ENCODE results near the gene GAS5. TPM values are rescaled to one million over a fixed set of nuclear protein-coding genes. Genes with fewer than 3 reads are reported as not detected.

The GAS5 gene
- total RNA-seq (2014; rRNA removed; shearing (Covaris generic)) (979 and 1,111 TPM in 2 replicates), polyA plus RNA-seq (2016; fragmentation: Nextera tagmentation; extraction: Ambion mirVana) (992 and 1,077 TPM in 2 replicates)
- long read RNA-seq, transcript GAS5-218 (11 exons, 565 nt), result minor isoform, 6 of 606 reads
- long read RNA-seq, transcript GAS5-201 (10 exons, 979 nt), result minor isoform, 8 of 606 reads
- long read RNA-seq, transcript GAS5-221 (12 exons, 632 nt), result major isoform, 282 of 606 reads
- long read RNA-seq, partial matches to known transcripts, result 21 of 606 reads
- long read RNA-seq, other reads (novel, unspliced or antisense), result 285 of 606 reads

DNA sequence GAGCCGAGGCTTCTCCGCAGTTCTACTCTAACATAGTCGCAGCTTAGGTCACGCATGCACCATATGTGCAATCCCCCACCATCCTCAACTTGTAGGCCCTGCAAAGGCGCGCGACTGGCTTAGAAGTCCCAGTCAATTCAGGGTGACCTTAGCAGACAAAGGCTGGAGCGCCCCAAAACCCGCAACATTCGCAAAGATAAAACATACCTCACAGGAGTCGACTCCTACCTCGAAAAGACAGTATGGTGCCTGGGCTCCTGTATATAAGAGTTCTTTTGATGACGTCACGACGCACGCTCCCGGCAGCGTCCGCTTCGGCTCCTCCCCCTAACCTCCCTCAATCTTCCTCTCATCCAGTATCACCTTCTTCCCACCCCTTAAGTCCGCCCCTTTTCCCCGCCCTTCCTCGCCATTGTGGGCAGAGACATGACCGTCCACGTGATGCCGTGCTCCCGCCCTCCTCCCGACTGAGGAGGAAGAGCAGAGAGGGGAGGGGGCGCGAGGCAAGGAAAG lies at the start of gene GAS5:
TSS of gene GAS5 (minus strand) at position 237 of the 513 bp plus-strand sequence.
- peaks cover 68% of the 10 kb centered on the region for H3K36me3 Mint-ChIP-seq (ENCODE audit: low read depth)
- Histone ChIP-seq H2AFZ (peak within 1 kb of the TSS; percentile 92), H3K9me2 (ENCODE audit: insufficient read depth) (no peaks in the 10 kb centered on the region), H3F3A (replicated peaks; ENCODE audit: low read depth) (peaks cover 56% of the 10 kb centered on the region), H3K79me2 (replicated peaks; ENCODE audit: insufficient read depth) (peaks cover 67% of the 10 kb centered on the region), H3K27ac (ENCODE audit: low read depth) (peak within 1 kb of the TSS; percentile 98), H3K27me3 (ENCODE audit: insufficient read depth) (no peaks in the 10 kb centered on the region), H4K20me1 (replicated peaks; ENCODE audit: insufficient read depth) (peaks cover 16% of the 10 kb centered on the region), H3K4me3 (peak within 1 kb of the TSS; percentile 90), H3K4me1 (ENCODE audit: insufficient read depth) (peaks cover 35% of the 10 kb centered on the region), H3K36me3 (ENCODE audit: insufficient read depth) (peaks cover 42% of the 10 kb centered on the region), H3K4me2 (peak within 1 kb of the TSS; percentile 97)
- ATAC-seq (peak; percentile 81), DNase-seq (ENCODE audit: low spot score) (peak; percentile 100)
- H3K4me1 Mint-ChIP-seq, result peaks cover 43% of the 10 kb centered on the region
- TF ChIP-seq, protein P1, sequence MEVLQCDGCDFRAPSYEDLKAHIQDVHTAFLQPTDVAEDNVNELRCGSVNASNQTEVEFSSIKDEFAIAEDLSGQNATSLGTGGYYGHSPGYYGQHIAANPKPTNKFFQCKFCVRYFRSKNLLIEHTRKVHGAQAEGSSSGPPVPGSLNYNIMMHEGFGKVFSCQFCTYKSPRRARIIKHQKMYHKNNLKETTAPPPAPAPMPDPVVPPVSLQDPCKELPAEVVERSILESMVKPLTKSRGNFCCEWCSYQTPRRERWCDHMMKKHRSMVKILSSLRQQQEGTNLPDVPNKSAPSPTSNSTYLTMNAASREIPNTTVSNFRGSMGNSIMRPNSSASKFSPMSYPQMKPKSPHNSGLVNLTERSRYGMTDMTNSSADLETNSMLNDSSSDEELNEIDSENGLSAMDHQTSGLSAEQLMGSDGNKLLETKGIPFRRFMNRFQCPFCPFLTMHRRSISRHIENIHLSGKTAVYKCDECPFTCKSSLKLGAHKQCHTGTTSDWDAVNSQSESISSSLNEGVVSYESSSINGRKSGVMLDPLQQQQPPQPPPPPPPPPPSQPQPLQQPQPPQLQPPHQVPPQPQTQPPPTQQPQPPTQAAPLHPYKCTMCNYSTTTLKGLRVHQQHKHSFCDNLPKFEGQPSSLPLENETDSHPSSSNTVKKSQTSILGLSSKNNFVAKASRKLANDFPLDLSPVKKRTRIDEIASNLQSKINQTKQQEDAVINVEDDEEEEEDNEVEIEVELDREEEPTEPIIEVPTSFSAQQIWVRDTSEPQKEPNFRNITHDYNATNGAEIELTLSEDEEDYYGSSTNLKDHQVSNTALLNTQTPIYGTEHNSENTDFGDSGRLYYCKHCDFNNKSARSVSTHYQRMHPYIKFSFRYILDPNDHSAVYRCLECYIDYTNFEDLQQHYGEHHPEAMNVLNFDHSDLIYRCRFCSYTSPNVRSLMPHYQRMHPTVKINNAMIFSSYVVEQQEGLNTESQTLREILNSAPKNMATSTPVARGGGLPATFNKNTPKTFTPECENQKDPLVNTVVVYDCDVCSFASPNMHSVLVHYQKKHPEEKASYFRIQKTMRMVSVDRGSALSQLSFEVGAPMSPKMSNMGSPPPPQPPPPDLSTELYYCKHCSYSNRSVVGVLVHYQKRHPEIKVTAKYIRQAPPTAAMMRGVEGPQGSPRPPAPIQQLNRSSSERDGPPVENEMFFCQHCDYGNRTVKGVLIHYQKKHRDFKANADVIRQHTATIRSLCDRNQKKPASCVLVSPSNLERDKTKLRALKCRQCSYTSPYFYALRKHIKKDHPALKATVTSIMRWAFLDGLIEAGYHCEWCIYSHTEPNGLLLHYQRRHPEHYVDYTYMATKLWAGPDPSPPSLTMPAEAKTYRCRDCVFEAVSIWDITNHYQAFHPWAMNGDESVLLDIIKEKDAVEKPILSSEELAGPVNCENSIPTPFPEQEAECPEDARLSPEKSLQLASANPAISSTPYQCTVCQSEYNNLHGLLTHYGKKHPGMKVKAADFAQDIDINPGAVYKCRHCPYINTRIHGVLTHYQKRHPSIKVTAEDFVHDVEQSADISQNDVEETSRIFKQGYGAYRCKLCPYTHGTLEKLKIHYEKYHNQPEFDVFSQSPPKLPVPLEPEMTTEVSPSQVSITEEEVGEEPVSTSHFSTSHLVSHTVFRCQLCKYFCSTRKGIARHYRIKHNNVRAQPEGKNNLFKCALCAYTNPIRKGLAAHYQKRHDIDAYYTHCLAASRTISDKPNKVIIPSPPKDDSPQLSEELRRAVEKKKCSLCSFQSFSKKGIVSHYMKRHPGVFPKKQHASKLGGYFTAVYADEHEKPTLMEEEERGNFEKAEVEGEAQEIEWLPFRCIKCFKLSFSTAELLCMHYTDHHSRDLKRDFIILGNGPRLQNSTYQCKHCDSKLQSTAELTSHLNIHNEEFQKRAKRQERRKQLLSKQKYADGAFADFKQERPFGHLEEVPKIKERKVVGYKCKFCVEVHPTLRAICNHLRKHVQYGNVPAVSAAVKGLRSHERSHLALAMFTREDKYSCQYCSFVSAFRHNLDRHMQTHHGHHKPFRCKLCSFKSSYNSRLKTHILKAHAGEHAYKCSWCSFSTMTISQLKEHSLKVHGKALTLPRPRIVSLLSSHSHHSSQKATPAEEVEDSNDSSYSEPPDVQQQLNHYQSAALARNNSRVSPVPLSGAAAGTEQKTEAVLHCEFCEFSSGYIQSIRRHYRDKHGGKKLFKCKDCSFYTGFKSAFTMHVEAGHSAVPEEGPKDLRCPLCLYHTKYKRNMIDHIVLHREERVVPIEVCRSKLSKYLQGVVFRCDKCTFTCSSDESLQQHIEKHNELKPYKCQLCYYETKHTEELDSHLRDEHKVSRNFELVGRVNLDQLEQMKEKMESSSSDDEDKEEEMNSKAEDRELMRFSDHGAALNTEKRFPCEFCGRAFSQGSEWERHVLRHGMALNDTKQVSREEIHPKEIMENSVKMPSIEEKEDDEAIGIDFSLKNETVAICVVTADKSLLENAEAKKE (CRISPR knock-in tag; IDR thresholded peaks at IDR 0.05), result no peak
- TF ChIP-seq CREB1 (CRISPR knock-in tag; IDR thresholded peaks at IDR 0.05; ENCODE audit: low read depth), result peak; percentile 100
- peak; percentile 100 for TF ChIP-seq POLR2AphosphoS5 (IDR thresholded peaks at IDR 0.05; ENCODE audit: low read depth)
- no peak for TF ChIP-seq NANOG (IDR thresholded peaks at IDR 0.05; ENCODE audit: borderline replicate concordance)
- TF ChIP-seq ZNF331 (CRISPR knock-in tag; IDR thresholded peaks at IDR 0.05; ENCODE audit: low read depth), result no peak
- peak; percentile 83; the same call in 1 of the 2 replicates for TF ChIP-seq ZNF114 (CRISPR knock-in tag; IDR thresholded peaks at IDR 0.05)
- TF ChIP-seq JUNB (IDR thresholded peaks at IDR 0.05; ENCODE audit: unreplicated experiment), result no peak
- TF ChIP-seq, protein P2, sequence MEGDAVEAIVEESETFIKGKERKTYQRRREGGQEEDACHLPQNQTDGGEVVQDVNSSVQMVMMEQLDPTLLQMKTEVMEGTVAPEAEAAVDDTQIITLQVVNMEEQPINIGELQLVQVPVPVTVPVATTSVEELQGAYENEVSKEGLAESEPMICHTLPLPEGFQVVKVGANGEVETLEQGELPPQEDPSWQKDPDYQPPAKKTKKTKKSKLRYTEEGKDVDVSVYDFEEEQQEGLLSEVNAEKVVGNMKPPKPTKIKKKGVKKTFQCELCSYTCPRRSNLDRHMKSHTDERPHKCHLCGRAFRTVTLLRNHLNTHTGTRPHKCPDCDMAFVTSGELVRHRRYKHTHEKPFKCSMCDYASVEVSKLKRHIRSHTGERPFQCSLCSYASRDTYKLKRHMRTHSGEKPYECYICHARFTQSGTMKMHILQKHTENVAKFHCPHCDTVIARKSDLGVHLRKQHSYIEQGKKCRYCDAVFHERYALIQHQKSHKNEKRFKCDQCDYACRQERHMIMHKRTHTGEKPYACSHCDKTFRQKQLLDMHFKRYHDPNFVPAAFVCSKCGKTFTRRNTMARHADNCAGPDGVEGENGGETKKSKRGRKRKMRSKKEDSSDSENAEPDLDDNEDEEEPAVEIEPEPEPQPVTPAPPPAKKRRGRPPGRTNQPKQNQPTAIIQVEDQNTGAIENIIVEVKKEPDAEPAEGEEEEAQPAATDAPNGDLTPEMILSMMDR (conservative IDR thresholded peaks at IDR 0.05; ENCODE audit: low read depth in 2 of 2), result no peak
- TF ChIP-seq EZH2phosphoT487 (IDR thresholded peaks at IDR 0.05; ENCODE audit: unreplicated experiment), result no peak
- no peak for TF ChIP-seq STAT1 (IDR thresholded peaks at IDR 0.05; ENCODE audit: unreplicated experiment)
- TF ChIP-seq, protein P3, sequence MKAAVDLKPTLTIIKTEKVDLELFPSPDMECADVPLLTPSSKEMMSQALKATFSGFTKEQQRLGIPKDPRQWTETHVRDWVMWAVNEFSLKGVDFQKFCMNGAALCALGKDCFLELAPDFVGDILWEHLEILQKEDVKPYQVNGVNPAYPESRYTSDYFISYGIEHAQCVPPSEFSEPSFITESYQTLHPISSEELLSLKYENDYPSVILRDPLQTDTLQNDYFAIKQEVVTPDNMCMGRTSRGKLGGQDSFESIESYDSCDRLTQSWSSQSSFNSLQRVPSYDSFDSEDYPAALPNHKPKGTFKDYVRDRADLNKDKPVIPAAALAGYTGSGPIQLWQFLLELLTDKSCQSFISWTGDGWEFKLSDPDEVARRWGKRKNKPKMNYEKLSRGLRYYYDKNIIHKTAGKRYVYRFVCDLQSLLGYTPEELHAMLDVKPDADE (IDR thresholded peaks at IDR 0.05), result no peak
- TF ChIP-seq, protein P4, sequence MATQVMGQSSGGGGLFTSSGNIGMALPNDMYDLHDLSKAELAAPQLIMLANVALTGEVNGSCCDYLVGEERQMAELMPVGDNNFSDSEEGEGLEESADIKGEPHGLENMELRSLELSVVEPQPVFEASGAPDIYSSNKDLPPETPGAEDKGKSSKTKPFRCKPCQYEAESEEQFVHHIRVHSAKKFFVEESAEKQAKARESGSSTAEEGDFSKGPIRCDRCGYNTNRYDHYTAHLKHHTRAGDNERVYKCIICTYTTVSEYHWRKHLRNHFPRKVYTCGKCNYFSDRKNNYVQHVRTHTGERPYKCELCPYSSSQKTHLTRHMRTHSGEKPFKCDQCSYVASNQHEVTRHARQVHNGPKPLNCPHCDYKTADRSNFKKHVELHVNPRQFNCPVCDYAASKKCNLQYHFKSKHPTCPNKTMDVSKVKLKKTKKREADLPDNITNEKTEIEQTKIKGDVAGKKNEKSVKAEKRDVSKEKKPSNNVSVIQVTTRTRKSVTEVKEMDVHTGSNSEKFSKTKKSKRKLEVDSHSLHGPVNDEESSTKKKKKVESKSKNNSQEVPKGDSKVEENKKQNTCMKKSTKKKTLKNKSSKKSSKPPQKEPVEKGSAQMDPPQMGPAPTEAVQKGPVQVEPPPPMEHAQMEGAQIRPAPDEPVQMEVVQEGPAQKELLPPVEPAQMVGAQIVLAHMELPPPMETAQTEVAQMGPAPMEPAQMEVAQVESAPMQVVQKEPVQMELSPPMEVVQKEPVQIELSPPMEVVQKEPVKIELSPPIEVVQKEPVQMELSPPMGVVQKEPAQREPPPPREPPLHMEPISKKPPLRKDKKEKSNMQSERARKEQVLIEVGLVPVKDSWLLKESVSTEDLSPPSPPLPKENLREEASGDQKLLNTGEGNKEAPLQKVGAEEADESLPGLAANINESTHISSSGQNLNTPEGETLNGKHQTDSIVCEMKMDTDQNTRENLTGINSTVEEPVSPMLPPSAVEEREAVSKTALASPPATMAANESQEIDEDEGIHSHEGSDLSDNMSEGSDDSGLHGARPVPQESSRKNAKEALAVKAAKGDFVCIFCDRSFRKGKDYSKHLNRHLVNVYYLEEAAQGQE (IDR thresholded peaks at IDR 0.05; ENCODE audit: unreplicated experiment), result no peak
- H3K27me3 Mint-ChIP-seq (ENCODE audit: insufficient read depth, low read depth, poor library complexity), result peaks cover 42% of the 10 kb centered on the region
- peaks cover 13% of the 10 kb centered on the region; the same call in 2 of the 3 replicates for H3K9me3 Mint-ChIP-seq
- peak within 1 kb of the TSS; percentile 100 for H3K4me3 Mint-ChIP-seq
- peak within 1 kb of the TSS; percentile 100 for H3K27ac Mint-ChIP-seq
